ENCODE measurements around the gene BRIP1.

- no peak for TF ChIP-seq MEF2D (tag; conservative IDR thresholded peaks at IDR 0.05; ENCODE audit: low read depth)
- no peak for TF ChIP-seq CTCF (IDR thresholded peaks at IDR 0.05 in 2 of 3, conservative IDR thresholded peaks at IDR 0.05 in 1 of 3; ENCODE audit: insufficient read depth in 2 of 3, low read depth in 1 of 3, low read length in 3 of 3)
- no peak for TF ChIP-seq U2AF1 (optimal IDR thresholded peaks at IDR 0.05; ENCODE audit: low read depth, low read length)
- TF ChIP-seq RNF2 (IDR thresholded peaks at IDR 0.05): no peak
- TF ChIP-seq ATF6 (CRISPR knock-in tag; IDR thresholded peaks at IDR 0.05): no peak
- no peak for TF ChIP-seq REST (IDR thresholded peaks at IDR 0.05; ENCODE audit: borderline replicate concordance)
- no peak for TF ChIP-seq REST (CRISPR knock-in tag; IDR thresholded peaks at IDR 0.05; ENCODE audit: low read depth)
- no peak for TF ChIP-seq SIN3A (IDR thresholded peaks at IDR 0.05; ENCODE audit: borderline replicate concordance in 2 of 2, control insufficient read depth in 1 of 2, low read depth in 2 of 2, low read length in 2 of 2)
- TF ChIP-seq NR3C1 (CRISPR knock-in tag; IDR thresholded peaks at IDR 0.05): no peak
- TF ChIP-seq PHF21A (IDR thresholded peaks at IDR 0.05; ENCODE audit: borderline replicate concordance, low read depth): no peak
These were observed 140.9 kb downstream of the BRIP1 start for GRCh38 chr17:61722398-61722797.
